ENCODE results near the gene CCDC17. TPM values are rescaled to one million over a fixed set of nuclear protein-coding genes. Genes with fewer than 3 reads are reported as not detected.

Gene CCDC17
- total RNA-seq, 1 experiment from 2014 or later: 2.2 TPM

DNA sequence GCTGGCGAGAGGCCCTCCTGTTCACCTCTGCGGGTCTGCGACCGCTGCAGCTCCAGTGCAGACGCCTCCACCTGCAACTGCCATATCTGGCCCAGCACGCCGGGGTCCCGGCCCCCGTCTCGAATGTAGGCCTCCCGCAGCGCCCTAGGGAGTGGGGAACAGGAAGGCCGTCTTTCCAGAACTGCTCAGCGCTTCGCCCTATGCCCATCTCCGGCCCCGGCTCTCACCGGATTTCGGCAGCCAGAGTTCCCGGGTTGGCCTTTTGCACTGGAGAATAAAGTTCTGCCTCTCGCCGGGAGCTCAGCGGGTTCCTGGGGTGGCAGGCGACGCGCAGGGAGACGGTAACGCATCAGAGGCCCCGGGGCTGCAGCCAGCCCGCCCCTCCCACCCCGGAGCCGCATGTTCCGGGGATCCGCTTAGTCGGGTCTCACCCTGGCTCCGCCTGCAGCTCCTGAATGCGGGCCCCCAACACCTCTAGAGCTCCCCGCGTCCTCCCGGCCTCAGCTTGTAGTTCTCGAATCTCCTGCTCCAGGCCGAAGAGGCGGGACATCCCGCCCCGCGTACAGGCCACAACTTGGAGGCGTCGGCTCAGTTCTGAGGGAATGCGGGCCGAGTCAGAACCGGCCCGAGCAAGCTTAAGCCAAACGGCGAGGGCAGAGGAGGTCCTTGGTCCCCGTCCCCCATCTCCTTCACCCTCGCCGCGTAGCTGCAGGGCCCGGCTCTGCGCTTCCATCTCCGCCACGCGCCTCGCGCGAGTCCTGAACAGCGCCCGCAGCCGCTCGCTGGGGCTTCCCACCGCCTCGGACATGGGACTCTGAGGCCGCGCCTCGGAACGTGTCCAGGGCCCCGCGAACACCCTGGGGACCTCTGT is 1.1 kb downstream of the CCDC17 start:
- ATAC-seq: no peak
- POLR2A ChIA-PET: interaction anchor here (0.6 kb wide), 1 partner anchor 20 kb away, joined by 4 read pairs; no protein-coding TSS in a partner anchor
- TF ChIP-seq, protein P1, sequence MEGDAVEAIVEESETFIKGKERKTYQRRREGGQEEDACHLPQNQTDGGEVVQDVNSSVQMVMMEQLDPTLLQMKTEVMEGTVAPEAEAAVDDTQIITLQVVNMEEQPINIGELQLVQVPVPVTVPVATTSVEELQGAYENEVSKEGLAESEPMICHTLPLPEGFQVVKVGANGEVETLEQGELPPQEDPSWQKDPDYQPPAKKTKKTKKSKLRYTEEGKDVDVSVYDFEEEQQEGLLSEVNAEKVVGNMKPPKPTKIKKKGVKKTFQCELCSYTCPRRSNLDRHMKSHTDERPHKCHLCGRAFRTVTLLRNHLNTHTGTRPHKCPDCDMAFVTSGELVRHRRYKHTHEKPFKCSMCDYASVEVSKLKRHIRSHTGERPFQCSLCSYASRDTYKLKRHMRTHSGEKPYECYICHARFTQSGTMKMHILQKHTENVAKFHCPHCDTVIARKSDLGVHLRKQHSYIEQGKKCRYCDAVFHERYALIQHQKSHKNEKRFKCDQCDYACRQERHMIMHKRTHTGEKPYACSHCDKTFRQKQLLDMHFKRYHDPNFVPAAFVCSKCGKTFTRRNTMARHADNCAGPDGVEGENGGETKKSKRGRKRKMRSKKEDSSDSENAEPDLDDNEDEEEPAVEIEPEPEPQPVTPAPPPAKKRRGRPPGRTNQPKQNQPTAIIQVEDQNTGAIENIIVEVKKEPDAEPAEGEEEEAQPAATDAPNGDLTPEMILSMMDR (IDR thresholded peaks at IDR 0.05): no peak
- no peak for TF ChIP-seq TCF7L2 (IDR thresholded peaks at IDR 0.05; ENCODE audit: low read depth, low read length)
- TF ChIP-seq POLR2AphosphoS5 (IDR thresholded peaks at IDR 0.05; ENCODE audit: low read depth, low read length): no peak
- TF ChIP-seq SIN3A (IDR thresholded peaks at IDR 0.05; ENCODE audit: borderline replicate concordance, insufficient read depth, low read depth, low read length): no peak
- TF ChIP-seq, protein P2, sequence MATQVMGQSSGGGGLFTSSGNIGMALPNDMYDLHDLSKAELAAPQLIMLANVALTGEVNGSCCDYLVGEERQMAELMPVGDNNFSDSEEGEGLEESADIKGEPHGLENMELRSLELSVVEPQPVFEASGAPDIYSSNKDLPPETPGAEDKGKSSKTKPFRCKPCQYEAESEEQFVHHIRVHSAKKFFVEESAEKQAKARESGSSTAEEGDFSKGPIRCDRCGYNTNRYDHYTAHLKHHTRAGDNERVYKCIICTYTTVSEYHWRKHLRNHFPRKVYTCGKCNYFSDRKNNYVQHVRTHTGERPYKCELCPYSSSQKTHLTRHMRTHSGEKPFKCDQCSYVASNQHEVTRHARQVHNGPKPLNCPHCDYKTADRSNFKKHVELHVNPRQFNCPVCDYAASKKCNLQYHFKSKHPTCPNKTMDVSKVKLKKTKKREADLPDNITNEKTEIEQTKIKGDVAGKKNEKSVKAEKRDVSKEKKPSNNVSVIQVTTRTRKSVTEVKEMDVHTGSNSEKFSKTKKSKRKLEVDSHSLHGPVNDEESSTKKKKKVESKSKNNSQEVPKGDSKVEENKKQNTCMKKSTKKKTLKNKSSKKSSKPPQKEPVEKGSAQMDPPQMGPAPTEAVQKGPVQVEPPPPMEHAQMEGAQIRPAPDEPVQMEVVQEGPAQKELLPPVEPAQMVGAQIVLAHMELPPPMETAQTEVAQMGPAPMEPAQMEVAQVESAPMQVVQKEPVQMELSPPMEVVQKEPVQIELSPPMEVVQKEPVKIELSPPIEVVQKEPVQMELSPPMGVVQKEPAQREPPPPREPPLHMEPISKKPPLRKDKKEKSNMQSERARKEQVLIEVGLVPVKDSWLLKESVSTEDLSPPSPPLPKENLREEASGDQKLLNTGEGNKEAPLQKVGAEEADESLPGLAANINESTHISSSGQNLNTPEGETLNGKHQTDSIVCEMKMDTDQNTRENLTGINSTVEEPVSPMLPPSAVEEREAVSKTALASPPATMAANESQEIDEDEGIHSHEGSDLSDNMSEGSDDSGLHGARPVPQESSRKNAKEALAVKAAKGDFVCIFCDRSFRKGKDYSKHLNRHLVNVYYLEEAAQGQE (IDR thresholded peaks at IDR 0.05; ENCODE audit: insufficient read depth in 1 of 2, low read depth in 2 of 2, low read length in 1 of 2): no peak
- in situ Hi-C loops (cut with HindIII; ENCODE audit: low pct_unique_long_range_greater_than_20kb, low sequenced_read_pairs): no loop called here
- peaks cover 6% of the 10 kb centered on the region for H3K36me3 ChIP-seq (ENCODE audit: control insufficient read depth, insufficient read depth, low read length)
- no peak for DNase-seq (ENCODE audit: low read depth, low spot score)
- H3K27ac ChIP-seq (ENCODE audit: low read length): no peak overlapping the region
- H3K4me1 ChIP-seq (ENCODE audit: control insufficient read depth, insufficient read depth, low read length): no peaks in the 10 kb centered on the region
- no TSS peak for BruUV-seq (replicated peaks)
- no peaks in the 10 kb centered on the region for H3K27me3 ChIP-seq (ENCODE audit: control insufficient read depth, insufficient read depth, low read length)
- intact Hi-C loops (cut with micrococcal nuclease; ENCODE audit: unreplicated experiment): no loop called here
- H3K9me3 ChIP-seq (ENCODE audit: control insufficient read depth, insufficient read depth, low read depth, low read length): no peaks in the 10 kb centered on the region
- CTCF ChIA-PET: no interaction called here
- H3K4me3 ChIP-seq (ENCODE audit: low read depth in 2 of 2, low read length in 2 of 2): no peak overlapping the region

DNA sequence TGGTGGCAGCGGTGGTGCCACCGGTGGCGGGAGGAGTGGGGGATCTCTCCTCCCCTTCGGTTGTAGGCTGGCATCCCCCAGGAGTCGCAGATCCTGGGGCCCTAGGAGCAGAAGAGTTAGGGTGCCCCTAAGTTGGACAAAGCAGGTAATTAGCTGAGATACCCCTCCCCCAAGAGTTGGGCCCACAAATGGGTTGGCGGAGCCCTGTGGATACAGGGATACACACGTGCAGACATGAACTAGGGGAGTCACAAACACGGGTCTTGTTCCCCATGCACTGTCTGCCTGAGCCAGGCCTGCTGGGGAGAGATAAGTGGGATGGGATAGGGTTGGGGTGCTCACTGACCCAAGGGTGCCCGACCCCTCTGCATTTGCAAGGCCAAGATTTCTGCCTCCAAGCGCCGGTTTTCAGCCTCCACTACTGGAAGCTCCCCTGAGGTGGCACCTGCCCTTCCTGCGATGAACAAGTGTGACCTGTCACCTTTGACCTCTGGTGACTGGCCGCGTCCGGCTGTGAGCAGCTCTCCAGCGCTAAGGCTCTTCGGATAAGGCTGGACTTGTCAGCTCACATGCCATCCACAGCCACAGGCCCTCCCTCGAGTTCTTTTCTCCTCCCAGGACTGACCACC is 1.8 kb downstream of the CCDC17 start:
- CTCF ChIA-PET: interaction anchor here (0.6 kb wide), 1 partner anchor 258 kb away, joined by 7 read pairs; no protein-coding TSS in a partner anchor
- intact Hi-C loops (cut with micrococcal nuclease; ENCODE audit: unreplicated experiment): no loop called here
- Histone ChIP-seq H3K36me3 (ENCODE audit: control insufficient read depth, insufficient read depth, low read length) (peaks cover 5% of the 10 kb centered on the region; the same call in 1 of the 2 replicates), H3K27me3 (ENCODE audit: control insufficient read depth, insufficient read depth, low read length) (no peaks in the 10 kb centered on the region), H3K9me3 (ENCODE audit: control insufficient read depth, insufficient read depth, low read depth, low read length) (no peaks in the 10 kb centered on the region), H3K4me1 (ENCODE audit: control insufficient read depth, insufficient read depth, low read length) (no peaks in the 10 kb centered on the region), H3K27ac (ENCODE audit: low read length) (no peak overlapping the region), H3K4me3 (ENCODE audit: low read depth in 2 of 2, low read length in 2 of 2) (no peak overlapping the region)
- POLR2A ChIA-PET: no interaction called here
- ATAC-seq (0 out of 2 replicates have a peak, but pooled peaks have one; percentile 6), DNase-seq (ENCODE audit: low read depth, low spot score) (no peak)
- in situ Hi-C loops (cut with HindIII; ENCODE audit: low pct_unique_long_range_greater_than_20kb, low sequenced_read_pairs): no loop called here
- no peak for TF ChIP-seq TCF7L2 (IDR thresholded peaks at IDR 0.05; ENCODE audit: low read depth, low read length)
- TF ChIP-seq, protein P2 (IDR thresholded peaks at IDR 0.05; ENCODE audit: insufficient read depth in 1 of 2, low read depth in 2 of 2, low read length in 1 of 2): no peak
- TF ChIP-seq, protein P1 (IDR thresholded peaks at IDR 0.05): no peak
- TF ChIP-seq POLR2AphosphoS5 (IDR thresholded peaks at IDR 0.05; ENCODE audit: low read depth, low read length): no peak; the same call in 1 of the 2 replicates
- no peak for TF ChIP-seq SIN3A (IDR thresholded peaks at IDR 0.05; ENCODE audit: borderline replicate concordance, insufficient read depth, low read depth, low read length)
- BruUV-seq (replicated peaks): no TSS peak
